Measurements from ENCODE around the gene RNF181. TPM values are rescaled to one million over a fixed set of nuclear protein-coding genes. Genes with fewer than 3 reads are reported as not detected.

The RNF181 gene
- polyA plus RNA-seq, 1 of the 3 experiments (the other 2 are of a cell fraction): 312 TPM

GRCh38 chr2:85549826-85550225, 45.7 kb upstream of the RNF181 start:
- DNase-seq: no peak
- Histone ChIP-seq H3K27ac (ENCODE audit: low read depth in 2 of 2, low read length in 1 of 2) (peak overlapping the region; percentile 42 to 54), H3F3A (replicated peaks; ENCODE audit: insufficient read depth) (peaks cover 57% of the 10 kb centered on the region), H3K9ac (no peak overlapping the region), H2AFZ (ENCODE audit: low read depth) (no peak overlapping the region), H3K4me1 (ENCODE audit: control insufficient read depth in 1 of 2, insufficient read depth in 2 of 2, low read depth in 1 of 2, low read length in 1 of 2) (peaks cover 0 to 13% of the 10 kb centered on the region in 2 experiments; a peak in 2 of 4 replicates), H3K4me2 (no peak overlapping the region), H3K27me3 (ENCODE audit: insufficient read depth) (no peaks in the 10 kb centered on the region), H4K20me1 (ENCODE audit: insufficient read depth) (peaks cover 11% of the 10 kb centered on the region), H3K36me3 (replicated peaks in 1 of 2; ENCODE audit: control insufficient read depth in 1 of 2, insufficient read depth in 2 of 2, low read length in 1 of 2) (peaks cover 39% of the 10 kb centered on the region in 2 experiments), H3K4me3 (ENCODE audit: low read depth in 2 of 2, low read length in 1 of 2) (no peak overlapping the region), H3K79me2 (ENCODE audit: insufficient read depth) (no peaks in the 10 kb centered on the region), H3K9me2 (no peaks in the 10 kb centered on the region), H3K9me3 (no peaks in the 10 kb centered on the region)
- ChIA-PET CTCF (interaction anchor here (0.7 to 16.6 kb wide), 8 partner anchors 10 to 250 kb away, joined by 3 to 364 read pairs (median 28); partner anchors contain the start of genes MAT2A, SH2D6 and TMEM150A), POLR2A (interaction anchor here (1.0 to 8.2 kb wide), 5 partner anchors 10 to 130 kb away, joined by 4 to 87 read pairs (median 14); partner anchors contain the start of genes GGCX, MAT2A and SH2D6)
- WGBS (ENCODE audit: low lambda C conversion rate): 25% methylated on average over 4 of the region's 4 CpGs
- TF ChIP-seq USF1 (IDR thresholded peaks at IDR 0.05; ENCODE audit: borderline replicate concordance, low read depth) (no peak), RCOR1 (IDR thresholded peaks at IDR 0.05; ENCODE audit: low read length) (no peak), NRF1 (IDR thresholded peaks at IDR 0.05; ENCODE audit: low read depth, low read length) (no peak), NFIC (IDR thresholded peaks at IDR 0.05; ENCODE audit: borderline replicate concordance) (0 out of 2 replicates have a peak, but pooled peaks have one; percentile 5), POLR2AphosphoS5 (IDR thresholded peaks at IDR 0.05; ENCODE audit: low read depth, low read length) (no peak; the same call in 1 of the 2 replicates), TAF1 (IDR thresholded peaks at IDR 0.05; ENCODE audit: borderline replicate concordance, low read depth, low read length) (no peak), GABPA (IDR thresholded peaks at IDR 0.05; ENCODE audit: low read depth) (no peak), JUND (IDR thresholded peaks at IDR 0.05) (peak; percentile 43), RFX5 (IDR thresholded peaks at IDR 0.05; ENCODE audit: low read length) (no peak), PBX3 (IDR thresholded peaks at IDR 0.05) (peak; percentile 58), CHD2 (IDR thresholded peaks at IDR 0.05; ENCODE audit: low read length, partially characterized antibody) (no peak), SIN3A (IDR thresholded peaks at IDR 0.05; ENCODE audit: borderline replicate concordance, low read depth, low read length) (no peak), FOXM1 (IDR thresholded peaks at IDR 0.05; ENCODE audit: low read depth) (no peak), MAX (IDR thresholded peaks at IDR 0.05; ENCODE audit: low read depth) (no peak), TCF12 (IDR thresholded peaks at IDR 0.05) (peak; percentile 85), SMC3 (IDR thresholded peaks at IDR 0.05; ENCODE audit: low read depth, low read length) (no peak), REST (IDR thresholded peaks at IDR 0.05; ENCODE audit: low read depth, low read length) (no peak), YY1 (IDR thresholded peaks at IDR 0.05; ENCODE audit: low read depth) (no peak), FOXJ3 (CRISPR knock-in tag; IDR thresholded peaks at IDR 0.05) (no peak), RXRA (IDR thresholded peaks at IDR 0.05; ENCODE audit: borderline replicate concordance, low read depth) (peak; percentile 20; the same call in 1 of the 2 replicates), RAD21 (IDR thresholded peaks at IDR 0.05; ENCODE audit: low read length) (no peak), ELF1 (IDR thresholded peaks at IDR 0.05) (0 out of 2 replicates have a peak, but pooled peaks have one; percentile 14), GATA2 (CRISPR knock-in tag; IDR thresholded peaks at IDR 0.05) (no peak)
- TF ChIP-seq, protein P1, sequence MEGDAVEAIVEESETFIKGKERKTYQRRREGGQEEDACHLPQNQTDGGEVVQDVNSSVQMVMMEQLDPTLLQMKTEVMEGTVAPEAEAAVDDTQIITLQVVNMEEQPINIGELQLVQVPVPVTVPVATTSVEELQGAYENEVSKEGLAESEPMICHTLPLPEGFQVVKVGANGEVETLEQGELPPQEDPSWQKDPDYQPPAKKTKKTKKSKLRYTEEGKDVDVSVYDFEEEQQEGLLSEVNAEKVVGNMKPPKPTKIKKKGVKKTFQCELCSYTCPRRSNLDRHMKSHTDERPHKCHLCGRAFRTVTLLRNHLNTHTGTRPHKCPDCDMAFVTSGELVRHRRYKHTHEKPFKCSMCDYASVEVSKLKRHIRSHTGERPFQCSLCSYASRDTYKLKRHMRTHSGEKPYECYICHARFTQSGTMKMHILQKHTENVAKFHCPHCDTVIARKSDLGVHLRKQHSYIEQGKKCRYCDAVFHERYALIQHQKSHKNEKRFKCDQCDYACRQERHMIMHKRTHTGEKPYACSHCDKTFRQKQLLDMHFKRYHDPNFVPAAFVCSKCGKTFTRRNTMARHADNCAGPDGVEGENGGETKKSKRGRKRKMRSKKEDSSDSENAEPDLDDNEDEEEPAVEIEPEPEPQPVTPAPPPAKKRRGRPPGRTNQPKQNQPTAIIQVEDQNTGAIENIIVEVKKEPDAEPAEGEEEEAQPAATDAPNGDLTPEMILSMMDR (IDR thresholded peaks at IDR 0.05): no peak
- TF ChIP-seq, protein P2, sequence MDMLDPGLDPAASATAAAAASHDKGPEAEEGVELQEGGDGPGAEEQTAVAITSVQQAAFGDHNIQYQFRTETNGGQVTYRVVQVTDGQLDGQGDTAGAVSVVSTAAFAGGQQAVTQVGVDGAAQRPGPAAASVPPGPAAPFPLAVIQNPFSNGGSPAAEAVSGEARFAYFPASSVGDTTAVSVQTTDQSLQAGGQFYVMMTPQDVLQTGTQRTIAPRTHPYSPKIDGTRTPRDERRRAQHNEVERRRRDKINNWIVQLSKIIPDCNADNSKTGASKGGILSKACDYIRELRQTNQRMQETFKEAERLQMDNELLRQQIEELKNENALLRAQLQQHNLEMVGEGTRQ (IDR thresholded peaks at IDR 0.05; ENCODE audit: borderline replicate concordance, low read depth, low read length): no peak
